ENCODE results near the gene RAB34.

RAB34 gene

GRCh38 chr17:28675490-28675889 lies 42.2 kb downstream of the RAB34 start:
- no peak for DNase-seq

GRCh38 chr17:28669918-28670317 lies 47.8 kb downstream of the RAB34 start:
- DNase-seq: no peak

GRCh38 chr17:28667870-28668269 lies 49.8 kb downstream of the RAB34 start:
- no peak for DNase-seq

GRCh38 chr17:28665994-28666393 lies 51.7 kb downstream of the RAB34 start:
- DNase-seq: no peak

All from activated CD4-positive, alpha-beta T cell treated with anti-CD3 and anti-CD28 coated beads for 48 hours (primary cell).